MCF 10A (cell line): ENCODE measurements around the gene AUTS2. TPM values are rescaled to one million over a fixed set of nuclear protein-coding genes. Genes with fewer than 3 reads are reported as not detected.

Source experiments
- BruUV-seq: library from RNA; stranded (reverse); fragments of 400-500 nt; replicated peaks from 2 replicates; lab custom pipeline; 2021; lab: Mats Ljungman, UMichigan
- CTCF ChIA-PET: fragments of 300-600 bp; sonication (Branson Sonifier 250); formaldehyde crosslinking; extraction: SDS; loops from one replicate; lab custom pipeline; 2021; ENCODE audit warnings: antibody characterized with exemption, inconsistent platforms; lab: Yijun Ruan, JAX
- POLR2A ChIA-PET: fragments of 300-600, 350-650 bp; sonication (Branson Sonifier 250); formaldehyde crosslinking; extraction: SDS; loops from one replicate; lab custom pipeline; 2020; ENCODE audit warnings: antibody characterized with exemption, inconsistent platforms; lab: Yijun Ruan, JAX
- DNase-seq: peaks from one replicate; pipeline ENCODE4 v3.0.0-alpha.2; 2018; ENCODE audit not compliant: unreplicated experiment
- H3K27ac Mint-ChIP-seq: one replicate; pipeline ENCODE4 v1.8.0; 2022; ENCODE audit warnings: mild to moderate bottlenecking, low read depth, mixed read lengths; ENCODE audit not compliant: unreplicated experiment
- H3K27me3 Mint-ChIP-seq: one replicate; pipeline ENCODE4 v1.8.0; 2022; ENCODE audit warnings: mixed read lengths; ENCODE audit not compliant: insufficient read depth, unreplicated experiment
- H3K36me3 Mint-ChIP-seq: one replicate; pipeline ENCODE4 v1.8.0; 2022; ENCODE audit warnings: mild to moderate bottlenecking, moderate library complexity, mixed read lengths; ENCODE audit not compliant: insufficient read depth, unreplicated experiment
- H3K4me1 Mint-ChIP-seq: one replicate; pipeline ENCODE4 v1.8.0; 2022; ENCODE audit warnings: mixed read lengths; ENCODE audit not compliant: insufficient read depth, unreplicated experiment
- H3K4me3 Mint-ChIP-seq: one replicate; pipeline ENCODE4 v1.8.0; 2022; ENCODE audit warnings: mild to moderate bottlenecking, moderate library complexity, mixed read lengths; ENCODE audit not compliant: unreplicated experiment
- H3K9me3 Mint-ChIP-seq: one replicate; pipeline ENCODE4 v1.8.0; 2022; ENCODE audit warnings: mixed read lengths; ENCODE audit not compliant: unreplicated experiment
- intact Hi-C: fragments of 100-400 bp; cut with micrococcal nuclease; formaldehyde crosslinking; loops from 2 replicates; pipeline ENCODE4 v1.14.1; 2022
- total RNA-seq: library from RNA; stranded (reverse); gene quantifications from 2 replicates; pipeline ENCODE4 v1.2.3, GENCODE V29; 2022
- TF ChIP-seq, protein P1 (sequence below): fragments of 200-600 bp; IDR thresholded peaks from one replicate; pipeline ENCODE4 v1.8.0; 2022; ENCODE audit warnings: antibody characterized with exemption, mild to moderate bottlenecking; ENCODE audit not compliant: unreplicated experiment

The AUTS2 gene
- total RNA-seq, 1 experiment from 2014 or later: 1.3 TPM

DNA sequence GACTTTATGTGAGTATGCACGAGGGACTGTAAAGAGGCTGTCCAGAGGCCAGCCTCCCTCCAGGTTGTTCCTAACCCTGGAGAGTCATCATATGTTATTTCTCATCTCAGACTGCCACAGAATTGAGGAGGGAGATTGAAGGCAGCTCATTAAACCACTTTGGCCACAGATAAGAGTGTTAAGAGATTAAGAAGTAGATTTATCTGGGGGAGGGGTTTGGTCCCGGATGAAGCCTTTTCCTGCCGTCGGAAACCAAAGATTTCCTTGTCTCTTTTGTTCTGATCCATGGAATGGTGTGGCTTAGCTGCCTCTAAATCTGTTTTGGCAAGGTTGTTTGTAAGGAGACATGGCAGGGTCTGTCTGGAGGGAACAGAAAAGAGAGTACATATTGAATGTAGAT lies 338.8 kb downstream of the AUTS2 start:
- ChIA-PET CTCF (no interaction called here), POLR2A (no interaction called here)
- H3K9me3 Mint-ChIP-seq: peaks cover 33% of the 10 kb centered on the region
- H3K27me3 Mint-ChIP-seq: no peaks in the 10 kb centered on the region
- no TSS peak for BruUV-seq
- DNase-seq: no peak
- H3K4me3 Mint-ChIP-seq: no peak overlapping the region
- TF ChIP-seq, protein P1, sequence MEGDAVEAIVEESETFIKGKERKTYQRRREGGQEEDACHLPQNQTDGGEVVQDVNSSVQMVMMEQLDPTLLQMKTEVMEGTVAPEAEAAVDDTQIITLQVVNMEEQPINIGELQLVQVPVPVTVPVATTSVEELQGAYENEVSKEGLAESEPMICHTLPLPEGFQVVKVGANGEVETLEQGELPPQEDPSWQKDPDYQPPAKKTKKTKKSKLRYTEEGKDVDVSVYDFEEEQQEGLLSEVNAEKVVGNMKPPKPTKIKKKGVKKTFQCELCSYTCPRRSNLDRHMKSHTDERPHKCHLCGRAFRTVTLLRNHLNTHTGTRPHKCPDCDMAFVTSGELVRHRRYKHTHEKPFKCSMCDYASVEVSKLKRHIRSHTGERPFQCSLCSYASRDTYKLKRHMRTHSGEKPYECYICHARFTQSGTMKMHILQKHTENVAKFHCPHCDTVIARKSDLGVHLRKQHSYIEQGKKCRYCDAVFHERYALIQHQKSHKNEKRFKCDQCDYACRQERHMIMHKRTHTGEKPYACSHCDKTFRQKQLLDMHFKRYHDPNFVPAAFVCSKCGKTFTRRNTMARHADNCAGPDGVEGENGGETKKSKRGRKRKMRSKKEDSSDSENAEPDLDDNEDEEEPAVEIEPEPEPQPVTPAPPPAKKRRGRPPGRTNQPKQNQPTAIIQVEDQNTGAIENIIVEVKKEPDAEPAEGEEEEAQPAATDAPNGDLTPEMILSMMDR: no peak
- no peak overlapping the region for H3K27ac Mint-ChIP-seq
- intact Hi-C loops: no loop called here
- H3K4me1 Mint-ChIP-seq: no peaks in the 10 kb centered on the region
- no peaks in the 10 kb centered on the region for H3K36me3 Mint-ChIP-seq

DNA sequence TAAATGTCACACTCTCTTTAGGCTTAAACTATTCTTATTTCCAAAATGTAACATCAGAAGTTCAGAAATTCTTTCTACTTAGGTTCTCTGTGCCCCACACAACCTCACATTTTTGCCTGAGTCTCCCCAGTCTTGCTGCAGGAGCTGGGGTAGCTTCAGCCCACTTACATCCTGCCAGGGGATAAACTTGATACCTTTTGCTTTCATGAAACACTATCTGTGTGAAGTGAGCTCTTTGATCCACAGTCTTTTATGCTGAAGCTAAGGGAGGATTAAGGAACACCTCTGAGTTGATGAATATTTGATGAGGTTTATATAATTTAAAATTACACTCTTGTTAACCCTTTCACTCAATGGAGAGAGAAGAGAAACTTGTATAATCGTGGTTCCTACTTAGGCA lies 341.0 kb downstream of the AUTS2 start:
- POLR2A ChIA-PET: no interaction called here
- H3K4me1 Mint-ChIP-seq: no peaks in the 10 kb centered on the region

DNA sequence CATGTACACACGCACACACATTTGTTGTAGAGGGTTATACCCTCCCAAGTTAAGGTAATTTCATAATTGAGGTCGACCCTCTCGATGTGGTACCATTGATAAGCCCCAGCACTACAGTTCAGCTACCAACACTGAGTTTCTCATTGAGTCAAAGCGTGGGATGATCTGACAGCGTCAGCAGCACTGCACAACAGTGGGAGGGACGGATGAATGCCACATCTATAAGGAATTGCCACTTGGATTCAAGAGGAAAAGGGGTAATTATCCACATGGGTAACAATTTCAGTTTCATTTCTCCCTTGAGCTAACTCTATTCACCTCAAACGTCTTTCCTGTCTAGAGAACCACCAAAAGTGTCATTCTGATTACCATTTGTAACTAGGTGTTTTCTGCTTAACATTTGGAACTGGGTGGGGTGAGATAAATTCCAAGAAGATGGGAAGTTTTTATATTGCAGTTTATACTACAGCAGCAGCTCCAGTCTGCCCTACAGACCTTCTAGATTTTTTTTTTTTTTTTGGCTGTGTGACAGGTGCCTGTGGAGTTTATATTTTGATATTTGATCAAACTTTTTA lies 342.9 kb downstream of the AUTS2 start:
- no peak for DNase-seq
- intact Hi-C loops: no loop called here
- no TSS peak for BruUV-seq
- Mint-ChIP-seq H3K4me3 (no peak overlapping the region), H3K27ac (no peak overlapping the region), H3K9me3 (peaks cover 29% of the 10 kb centered on the region), H3K4me1 (no peaks in the 10 kb centered on the region), H3K36me3 (no peaks in the 10 kb centered on the region), H3K27me3 (no peaks in the 10 kb centered on the region)
- POLR2A ChIA-PET: no interaction called here
- CTCF ChIA-PET: no interaction called here
- TF ChIP-seq, protein P1: no peak

More for the DNA sequence above, 341.0 kb downstream of the AUTS2 start:
- DNase-seq: no peak
- Mint-ChIP-seq H3K27ac (no peak overlapping the region), H3K36me3 (no peaks in the 10 kb centered on the region), H3K27me3 (no peaks in the 10 kb centered on the region), H3K9me3 (peaks cover 35% of the 10 kb centered on the region), H3K4me3 (no peak overlapping the region)
- intact Hi-C loops: no loop called here
- no TSS peak for BruUV-seq
- CTCF ChIA-PET: no interaction called here
- TF ChIP-seq, protein P1: no peak

DNA sequence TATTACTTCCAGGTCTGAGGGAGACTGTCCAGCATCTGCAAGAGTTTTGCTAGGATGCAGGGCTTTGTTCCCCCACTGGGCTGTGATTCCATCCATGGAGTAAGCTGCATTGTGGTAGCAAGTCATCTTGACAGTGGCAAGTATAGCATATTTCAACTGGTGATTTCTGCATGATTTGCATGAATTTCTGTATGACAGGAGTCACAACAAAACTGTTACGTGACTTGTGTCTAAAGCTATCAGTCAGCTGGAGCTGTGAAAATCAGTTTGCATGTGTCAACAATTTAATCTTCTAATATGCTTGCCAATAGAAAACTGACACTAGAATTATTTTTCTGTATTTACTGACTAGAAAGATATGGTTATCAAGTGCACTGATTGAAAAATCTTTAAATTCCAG lies 344.3 kb downstream of the AUTS2 start:
- Mint-ChIP-seq H3K4me1 (no peaks in the 10 kb centered on the region), H3K27me3 (no peaks in the 10 kb centered on the region), H3K27ac (no peak overlapping the region), H3K36me3 (no peaks in the 10 kb centered on the region), H3K9me3 (peaks cover 29% of the 10 kb centered on the region), H3K4me3 (no peak overlapping the region)
- ChIA-PET POLR2A (no interaction called here), CTCF (interaction anchor here (0.8 kb wide), 1 partner anchor 102 kb away, joined by 5 read pairs; no protein-coding TSS in a partner anchor)
- intact Hi-C loops: no loop called here
- no TSS peak for BruUV-seq
- TF ChIP-seq, protein P1: no peak
- DNase-seq: no peak
